SK-N-SH (cell line): ENCODE results near the gene HEPACAM. TPM values are rescaled to one million over a fixed set of nuclear protein-coding genes. Genes with fewer than 3 reads are reported as not detected.

Source experiments
- CTCF ChIA-PET: fragments of 300-600, 350-600 bp; formaldehyde crosslinking; extraction: SDS; loops from one replicate; lab custom pipeline; 2021; lab: Yijun Ruan, JAX
- POLR2A ChIA-PET: fragments of 350-600 bp; sonication (Branson Sonifier 250); formaldehyde crosslinking; extraction: SDS; loops from one replicate; lab custom pipeline; 2020; ENCODE audit warnings: antibody characterized with exemption, inconsistent platforms; lab: Yijun Ruan, JAX
- DNase-seq: peaks from one replicate; pipeline ENCODE4 v3.0.0; 2012
- H2AFZ ChIP-seq: fragments of 200-600 bp; sonication (generic); 2 replicates; pipeline ENCODE4 v1.8.1; 2016; ENCODE audit warnings: antibody characterized with exemption, mild to moderate bottlenecking, low read depth
- H3F3A ChIP-seq: fragments of 200-600 bp; sonication (generic); replicated peaks from 2 replicates; pipeline ENCODE3; 2016; ENCODE audit warnings: antibody characterized with exemption, mild to moderate bottlenecking; ENCODE audit not compliant: insufficient read depth
- H3K27ac ChIP-seq, 2 experiments: fragments of 200-500 bp in 1 of 2; fragments of 200-600 bp in 1 of 2; sonication (Bioruptor generic) in 1 of 2; sonication (generic), shearing (Covaris generic) in 1 of 2; 2 replicates each; pipeline versions ENCODE4 v1.5.1 to v1.6.1; 2014 to 2016; ENCODE audit warnings: low read depth in 2 of 2, inconsistent platforms in 1 of 2, low read length in 1 of 2, mild to moderate bottlenecking in 1 of 2, mixed read lengths in 1 of 2
- H3K27me3 ChIP-seq: fragments of 200-600 bp; sonication (generic), shearing (Covaris generic); 2 replicates; pipeline ENCODE4 v1.6.1; 2016; ENCODE audit warnings: mixed run types; ENCODE audit not compliant: insufficient read depth
- H3K36me3 ChIP-seq, 2 experiments: fragments of 200-500 bp in 1 of 2; fragments of 200-600 bp in 1 of 2; sonication (Bioruptor generic) in 1 of 2; sonication (generic) in 1 of 2; replicated peaks in 1 of 2; 2 replicates each; pipeline versions ENCODE3 to v1.5.1; 2014 to 2016; ENCODE audit warnings: low read length in 1 of 2, mild to moderate bottlenecking in 1 of 2; ENCODE audit not compliant: insufficient read depth in 2 of 2, control insufficient read depth in 1 of 2
- H3K4me1 ChIP-seq, 2 experiments: fragments of 200-500 bp in 1 of 2; fragments of 200-600 bp in 1 of 2; sonication (Bioruptor generic) in 1 of 2; sonication (generic), shearing (Covaris generic) in 1 of 2; 2 replicates each; pipeline versions ENCODE4 v1.5.1 to v1.6.1; 2014 to 2016; ENCODE audit warnings: low read depth in 1 of 2, low read length in 1 of 2, mixed run types in 1 of 2; ENCODE audit not compliant: insufficient read depth in 2 of 2, control insufficient read depth in 1 of 2
- H3K4me2 ChIP-seq: fragments of 200-600 bp; sonication (generic), shearing (Covaris generic); 2 replicates; pipeline ENCODE4 v1.6.1; 2017; ENCODE audit warnings: mixed run types
- H3K4me3 ChIP-seq, 2 experiments: fragments of 200-500 bp in 1 of 2; fragments of 200-600 bp in 1 of 2; sonication (Bioruptor generic) in 1 of 2; sonication (generic), shearing (Covaris generic) in 1 of 2; 2 replicates each; pipeline versions ENCODE4 v1.5.1 to v1.8.1; 2014 to 2016; ENCODE audit warnings: low read depth in 2 of 2, inconsistent platforms in 1 of 2, low read length in 1 of 2, mild to moderate bottlenecking in 1 of 2, mixed read lengths in 1 of 2, moderate library complexity in 1 of 2
- H3K79me2 ChIP-seq: fragments of 200-600 bp; sonication (generic); 2 replicates; pipeline ENCODE4 v1.8.1; 2017; ENCODE audit warnings: mild to moderate bottlenecking; ENCODE audit not compliant: insufficient read depth
- H3K9ac ChIP-seq: fragments of 200-600 bp; sonication (generic); 2 replicates; pipeline ENCODE4 v1.6.1; 2017; ENCODE audit warnings: mixed run types
- H3K9me2 ChIP-seq: fragments of 200-600 bp; sonication (generic); 2 replicates; pipeline ENCODE4 v1.6.1; 2017; ENCODE audit warnings: mixed run types
- H3K9me3 ChIP-seq: fragments of 200-600 bp; sonication (generic); 2 replicates; pipeline ENCODE4 v1.6.1; 2017; ENCODE audit warnings: mixed run types, mild to moderate bottlenecking, moderate library complexity
- H4K20me1 ChIP-seq: fragments of 200-600 bp; sonication (generic); 2 replicates; pipeline ENCODE4 v1.6.1; 2017; ENCODE audit warnings: mild to moderate bottlenecking, mixed run types; ENCODE audit not compliant: insufficient read depth
- ELF1 ChIP-seq: IDR thresholded peaks from 2 replicates; pipeline ENCODE4 v1.4.0; 2012
- EP300 ChIP-seq, 2 experiments: IDR thresholded peaks; 2 replicates each; pipeline versions ENCODE4 v1.4.0 to v1.6.1; 2012; ENCODE audit warnings: borderline replicate concordance in 1 of 2, low read depth in 1 of 2, low read length in 1 of 2
- FOSL2 ChIP-seq: IDR thresholded peaks from 2 replicates; pipeline ENCODE4 v1.4.0; 2012; ENCODE audit warnings: low read depth, mild to moderate bottlenecking, moderate library complexity, borderline replicate concordance
- FOXJ3 ChIP-seq: sonication (generic); formaldehyde crosslinking; IDR thresholded peaks from 2 replicates; pipeline ENCODE4 v1.5.1; 2020; ENCODE audit warnings: mild to moderate bottlenecking, missing genetic modification reagents
- GABPA ChIP-seq: IDR thresholded peaks from 2 replicates; pipeline ENCODE4 v1.4.0; 2012; ENCODE audit warnings: low read depth, mild to moderate bottlenecking
- NRF1 ChIP-seq: IDR thresholded peaks from 2 replicates; pipeline ENCODE4 v1.6.1; 2012; ENCODE audit warnings: low read depth, mild to moderate bottlenecking, low read length
- POLR2AphosphoS5 ChIP-seq: IDR thresholded peaks from 2 replicates; pipeline ENCODE4 v1.6.1; 2012; ENCODE audit warnings: low read depth, low read length
- RAD21 ChIP-seq: IDR thresholded peaks from 2 replicates; pipeline ENCODE4 v1.6.1; 2012; ENCODE audit warnings: mild to moderate bottlenecking, low read length
- TAF1 ChIP-seq: IDR thresholded peaks from 2 replicates; pipeline ENCODE4 v1.6.1; 2012; ENCODE audit warnings: low read depth, mild to moderate bottlenecking, low read length, moderate library complexity, borderline replicate concordance
- WGBS: methylation state at CpG from one replicate; pipeline ENCODE4 v1.1.6; 2017; ENCODE audit warnings: low lambda C conversion rate; 5-methylcytosine and 5-hydroxymethylcytosine counted together
- polyA plus RNA-seq, 3 experiments: library from polyadenylated mRNA; depleted of rRNA; stranded (reverse); fragments of >200 nt; gene quantifications; 2 replicates each; pipeline ENCODE4 v1.2.3, GENCODE V29; 2012
- TF ChIP-seq, protein P1 (sequence below): IDR thresholded peaks from 2 replicates; pipeline ENCODE4; 2012
- TF ChIP-seq, protein P2 (sequence below): fragments of 200-600 bp; sonication (generic); IDR thresholded peaks from 2 replicates; pipeline ENCODE4 v1.6.1; 2017; ENCODE audit warnings: antibody characterized with exemption, mild to moderate bottlenecking, moderate library complexity
- TF ChIP-seq, protein P3 (sequence below): IDR thresholded peaks from 2 replicates; pipeline ENCODE4 v1.6.1; 2012; ENCODE audit warnings: mild to moderate bottlenecking, low read depth, low read length, moderate library complexity

HEPACAM gene
- polyA plus RNA-seq, 1 of the 3 experiments (the other 2 are of a cell fraction) = not detected

DNA sequence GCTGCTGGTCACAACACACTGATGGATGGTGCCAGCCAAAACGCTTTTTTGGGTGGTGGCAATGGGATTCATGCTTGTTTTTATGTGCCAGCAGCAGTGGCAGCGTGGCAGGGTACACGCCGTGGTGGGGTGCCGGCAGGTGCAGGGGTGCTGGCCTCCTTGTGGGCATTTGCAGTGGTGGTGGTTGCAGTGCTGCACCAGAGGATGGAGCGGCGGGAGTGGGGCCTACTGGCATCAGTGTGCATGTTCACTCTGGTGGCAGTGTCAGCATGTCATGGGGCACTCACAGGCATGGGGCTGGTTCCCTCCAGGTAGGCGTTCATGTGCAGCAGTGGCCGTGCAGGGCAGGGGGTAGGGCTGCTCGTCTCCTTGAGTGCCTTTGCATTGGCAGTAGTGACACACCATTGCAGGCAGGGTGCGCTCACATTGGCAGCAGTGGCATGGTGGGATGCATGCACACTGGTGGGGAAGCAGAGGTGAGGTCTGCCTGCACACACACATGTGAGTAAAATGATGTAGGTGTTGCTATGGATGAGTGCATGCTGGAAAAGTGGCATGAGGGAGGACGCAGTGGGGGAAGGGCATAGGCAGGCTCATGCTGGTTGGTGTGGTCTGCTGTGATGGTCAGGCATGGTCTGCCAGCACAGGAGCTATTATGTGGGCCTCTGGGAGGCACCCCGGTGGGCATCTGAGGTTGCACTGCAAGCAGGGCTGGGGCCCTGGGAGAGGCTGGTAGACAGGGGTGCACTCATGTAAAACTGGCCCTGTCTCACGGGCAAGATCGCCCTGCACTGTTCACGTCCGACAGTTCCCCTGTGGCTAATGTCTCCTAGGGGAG, 48.0 kb upstream of the HEPACAM start:
- Histone ChIP-seq H3K4me3 (no peak overlapping the region), H3K27me3 (no peaks in the 10 kb centered on the region), H3K9me3 (peaks cover 5% of the 10 kb centered on the region; the same call in 1 of the 2 replicates), H3K4me1 (no peaks in the 10 kb centered on the region), H3K79me2 (no peaks in the 10 kb centered on the region), H2AFZ (no peak overlapping the region), H3K27ac (no peak overlapping the region), H3K9ac (no peak overlapping the region), H4K20me1 (no peaks in the 10 kb centered on the region), H3F3A (no peaks in the 10 kb centered on the region), H3K36me3 (no peaks in the 10 kb centered on the region), H3K9me2 (no peaks in the 10 kb centered on the region), H3K4me2 (no peak overlapping the region)
- peak; percentile 5 for DNase-seq
- no peak for TF ChIP-seq TAF1
- WGBS = 92% methylated on average over 12 of the region's 17 CpGs
- ChIA-PET POLR2A (no interaction called here), CTCF (interaction anchor here (1.5 kb wide), 1 partner anchor 450 kb away, joined by 3 read pairs; no protein-coding TSS in a partner anchor)

DNA sequence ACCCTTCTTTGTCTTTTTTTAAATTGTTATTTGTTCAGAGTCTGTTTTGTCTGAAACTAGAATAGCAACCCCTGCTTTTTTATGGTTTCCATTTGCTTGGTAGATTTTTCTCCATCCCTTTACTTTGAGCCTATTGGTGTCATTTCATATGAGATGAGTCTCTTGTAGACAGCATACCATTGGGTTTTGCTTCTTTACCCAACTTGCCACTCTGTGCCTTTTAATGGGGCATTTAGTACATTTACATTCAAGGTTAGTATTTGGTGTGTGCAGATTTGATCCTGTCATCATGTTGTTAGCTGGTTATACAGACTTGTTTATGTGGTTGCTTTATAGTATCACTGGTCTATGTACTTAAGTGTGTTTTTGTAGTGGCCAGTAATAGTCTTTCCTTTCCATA, 46.2 kb upstream of the HEPACAM start:
- Histone ChIP-seq H3K79me2 (no peaks in the 10 kb centered on the region), H3K9ac (no peak overlapping the region), H3K4me2 (no peak overlapping the region), H2AFZ (no peak overlapping the region), H3K9me2 (no peaks in the 10 kb centered on the region), H3K4me1 (no peaks in the 10 kb centered on the region), H3K36me3 (no peaks in the 10 kb centered on the region), H3K4me3 (no peak overlapping the region), H3K27ac (no peak overlapping the region), H3K27me3 (no peaks in the 10 kb centered on the region), H3F3A (no peaks in the 10 kb centered on the region), H4K20me1 (no peaks in the 10 kb centered on the region), H3K9me3 (peaks cover 5% of the 10 kb centered on the region; the same call in 1 of the 2 replicates)
- TF ChIP-seq GABPA (no peak), NRF1 (no peak), EP300 (IDR thresholded peaks at IDR 0.05; ENCODE audit: borderline replicate concordance in 1 of 2, low read depth in 1 of 2, low read length in 1 of 2) (no peak), FOXJ3 (CRISPR knock-in tag) (no peak), FOSL2 (no peak), POLR2AphosphoS5 (no peak), RAD21 (no peak), ELF1 (no peak)
- TF ChIP-seq, protein P1, sequence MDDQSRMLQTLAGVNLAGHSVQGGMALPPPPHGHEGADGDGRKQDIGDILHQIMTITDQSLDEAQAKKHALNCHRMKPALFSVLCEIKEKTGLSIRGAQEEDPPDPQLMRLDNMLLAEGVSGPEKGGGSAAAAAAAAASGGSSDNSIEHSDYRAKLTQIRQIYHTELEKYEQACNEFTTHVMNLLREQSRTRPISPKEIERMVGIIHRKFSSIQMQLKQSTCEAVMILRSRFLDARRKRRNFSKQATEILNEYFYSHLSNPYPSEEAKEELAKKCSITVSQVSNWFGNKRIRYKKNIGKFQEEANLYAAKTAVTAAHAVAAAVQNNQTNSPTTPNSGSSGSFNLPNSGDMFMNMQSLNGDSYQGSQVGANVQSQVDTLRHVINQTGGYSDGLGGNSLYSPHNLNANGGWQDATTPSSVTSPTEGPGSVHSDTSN = no peak
- TF ChIP-seq, protein P2, sequence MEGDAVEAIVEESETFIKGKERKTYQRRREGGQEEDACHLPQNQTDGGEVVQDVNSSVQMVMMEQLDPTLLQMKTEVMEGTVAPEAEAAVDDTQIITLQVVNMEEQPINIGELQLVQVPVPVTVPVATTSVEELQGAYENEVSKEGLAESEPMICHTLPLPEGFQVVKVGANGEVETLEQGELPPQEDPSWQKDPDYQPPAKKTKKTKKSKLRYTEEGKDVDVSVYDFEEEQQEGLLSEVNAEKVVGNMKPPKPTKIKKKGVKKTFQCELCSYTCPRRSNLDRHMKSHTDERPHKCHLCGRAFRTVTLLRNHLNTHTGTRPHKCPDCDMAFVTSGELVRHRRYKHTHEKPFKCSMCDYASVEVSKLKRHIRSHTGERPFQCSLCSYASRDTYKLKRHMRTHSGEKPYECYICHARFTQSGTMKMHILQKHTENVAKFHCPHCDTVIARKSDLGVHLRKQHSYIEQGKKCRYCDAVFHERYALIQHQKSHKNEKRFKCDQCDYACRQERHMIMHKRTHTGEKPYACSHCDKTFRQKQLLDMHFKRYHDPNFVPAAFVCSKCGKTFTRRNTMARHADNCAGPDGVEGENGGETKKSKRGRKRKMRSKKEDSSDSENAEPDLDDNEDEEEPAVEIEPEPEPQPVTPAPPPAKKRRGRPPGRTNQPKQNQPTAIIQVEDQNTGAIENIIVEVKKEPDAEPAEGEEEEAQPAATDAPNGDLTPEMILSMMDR = no peak
- TF ChIP-seq, protein P3, sequence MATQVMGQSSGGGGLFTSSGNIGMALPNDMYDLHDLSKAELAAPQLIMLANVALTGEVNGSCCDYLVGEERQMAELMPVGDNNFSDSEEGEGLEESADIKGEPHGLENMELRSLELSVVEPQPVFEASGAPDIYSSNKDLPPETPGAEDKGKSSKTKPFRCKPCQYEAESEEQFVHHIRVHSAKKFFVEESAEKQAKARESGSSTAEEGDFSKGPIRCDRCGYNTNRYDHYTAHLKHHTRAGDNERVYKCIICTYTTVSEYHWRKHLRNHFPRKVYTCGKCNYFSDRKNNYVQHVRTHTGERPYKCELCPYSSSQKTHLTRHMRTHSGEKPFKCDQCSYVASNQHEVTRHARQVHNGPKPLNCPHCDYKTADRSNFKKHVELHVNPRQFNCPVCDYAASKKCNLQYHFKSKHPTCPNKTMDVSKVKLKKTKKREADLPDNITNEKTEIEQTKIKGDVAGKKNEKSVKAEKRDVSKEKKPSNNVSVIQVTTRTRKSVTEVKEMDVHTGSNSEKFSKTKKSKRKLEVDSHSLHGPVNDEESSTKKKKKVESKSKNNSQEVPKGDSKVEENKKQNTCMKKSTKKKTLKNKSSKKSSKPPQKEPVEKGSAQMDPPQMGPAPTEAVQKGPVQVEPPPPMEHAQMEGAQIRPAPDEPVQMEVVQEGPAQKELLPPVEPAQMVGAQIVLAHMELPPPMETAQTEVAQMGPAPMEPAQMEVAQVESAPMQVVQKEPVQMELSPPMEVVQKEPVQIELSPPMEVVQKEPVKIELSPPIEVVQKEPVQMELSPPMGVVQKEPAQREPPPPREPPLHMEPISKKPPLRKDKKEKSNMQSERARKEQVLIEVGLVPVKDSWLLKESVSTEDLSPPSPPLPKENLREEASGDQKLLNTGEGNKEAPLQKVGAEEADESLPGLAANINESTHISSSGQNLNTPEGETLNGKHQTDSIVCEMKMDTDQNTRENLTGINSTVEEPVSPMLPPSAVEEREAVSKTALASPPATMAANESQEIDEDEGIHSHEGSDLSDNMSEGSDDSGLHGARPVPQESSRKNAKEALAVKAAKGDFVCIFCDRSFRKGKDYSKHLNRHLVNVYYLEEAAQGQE = no peak
- POLR2A ChIA-PET = no interaction called here
- CTCF ChIA-PET = no interaction called here
- no peak for DNase-seq
